Glomerular visceral epithelial cell (primary cell): ENCODE results near the gene DNAJC5G.
A peak's percentile ranks its signal among the peaks of the same experiment; 100 is the strongest.
"Not testable (repeated sequence)": the region's sequence is repeated elsewhere in the genome, so short reads cannot be mapped to it uniquely, and the experiment has no call there.

Experiments
- DNase-seq: peaks from one replicate; pipeline ENCODE4 v3.0.0-alpha.2; 2016; ENCODE audit errors: extremely low spot score

The DNAJC5G gene

DNA sequence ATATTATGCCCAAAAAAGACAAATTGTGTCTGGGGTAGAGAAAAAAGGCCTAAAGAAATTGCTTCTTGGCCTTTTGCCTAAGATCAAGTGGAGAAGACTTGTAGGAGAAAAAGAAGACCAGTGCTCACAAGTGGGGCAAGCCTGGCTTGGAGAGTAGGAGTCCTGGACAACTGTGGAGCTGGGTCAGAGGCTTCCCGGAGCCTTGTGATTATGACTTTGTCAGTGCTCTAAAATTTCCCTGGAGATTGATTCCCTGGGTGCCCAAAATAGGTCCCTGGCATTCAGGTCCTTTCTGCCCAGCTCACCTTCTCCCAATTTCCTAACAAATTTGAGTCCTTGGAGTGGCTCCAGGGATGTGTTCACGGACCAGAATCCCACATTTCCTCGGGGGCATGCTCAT lies 6.2 kb downstream of the DNAJC5G start:
- no peak for DNase-seq

DNA sequence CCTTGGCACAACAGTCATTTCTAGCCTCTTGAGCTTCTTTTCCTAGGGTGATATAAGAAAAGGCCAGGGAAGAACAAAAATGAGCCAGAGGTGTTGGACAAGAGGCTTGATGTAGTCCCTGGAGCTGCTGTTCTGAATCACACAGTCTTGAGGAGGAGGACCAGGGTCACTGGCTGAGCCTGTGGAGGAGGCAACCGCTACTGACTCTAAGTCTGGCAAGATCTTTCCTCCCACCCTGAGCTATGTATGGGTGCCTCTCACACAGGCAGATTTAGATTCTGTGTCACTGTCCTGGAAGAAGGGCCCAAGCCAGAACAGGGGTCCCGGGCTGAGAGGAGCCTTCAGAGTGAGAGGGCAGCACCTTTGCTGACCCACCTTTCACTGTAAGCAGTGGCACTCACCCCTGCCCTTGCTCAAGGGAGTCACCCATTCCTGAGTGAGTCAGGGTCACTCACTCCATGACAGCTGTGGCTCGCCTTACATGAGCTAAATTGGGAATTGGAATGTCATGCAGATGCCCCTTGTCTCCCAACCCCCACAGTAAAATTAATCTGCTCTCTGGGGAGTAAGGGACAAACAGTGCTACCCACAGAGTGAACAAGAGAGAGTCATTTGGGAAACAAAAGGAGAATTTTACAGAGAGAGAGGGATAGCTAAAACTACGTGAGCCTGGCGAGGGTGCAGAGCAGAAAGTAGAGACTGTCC lies 6.8 kb downstream of the DNAJC5G start, which contains the start of gene TRIM54:
Gene TRIM54 (plus strand): TSS at position 575 of the 705 bp plus-strand sequence. CDS start 303 bp downstream, outside the sequence.
- DNase-seq, result no peak

DNA sequence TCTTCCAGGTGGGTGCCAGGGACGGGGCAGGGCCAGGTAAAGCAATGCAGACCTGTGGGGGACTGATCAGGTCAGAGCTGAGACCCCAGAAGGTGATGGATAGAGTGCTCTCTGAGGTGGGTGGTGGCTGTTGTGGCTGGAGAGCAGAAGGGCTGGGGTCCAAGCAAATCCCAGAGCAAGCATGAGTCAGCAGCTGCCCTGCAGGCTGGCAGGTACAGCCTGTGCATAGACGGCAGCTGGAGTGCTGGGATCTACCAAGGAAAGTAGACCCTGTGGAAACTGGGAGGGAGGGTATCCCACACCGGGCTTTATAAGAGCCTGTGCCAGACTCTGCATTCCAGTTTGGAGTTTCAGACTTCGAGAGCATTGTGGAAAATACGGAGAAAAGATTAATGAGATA lies 7.7 kb downstream of the DNAJC5G start:
- no peak for DNase-seq

DNA sequence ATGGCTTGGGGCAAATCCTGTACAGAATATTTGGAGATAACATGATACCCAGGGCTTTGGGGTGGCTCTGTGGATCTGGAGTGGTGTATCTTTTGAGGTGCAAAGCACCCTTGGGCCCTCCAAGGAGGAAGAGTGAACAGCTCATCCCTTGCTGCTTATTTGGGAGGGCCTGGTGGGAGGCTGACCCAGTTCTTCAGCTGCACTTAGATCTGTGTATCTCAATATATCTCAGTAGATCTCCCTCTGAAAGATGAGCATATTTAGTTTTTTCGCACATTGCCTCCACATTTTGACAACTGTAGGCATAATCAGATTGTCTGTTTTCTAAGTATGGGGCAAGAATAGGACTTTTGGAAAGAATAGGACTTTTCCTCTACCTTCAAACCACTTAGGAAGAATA lies 9.8 kb downstream of the DNAJC5G start:
- DNase-seq, result no peak

DNA sequence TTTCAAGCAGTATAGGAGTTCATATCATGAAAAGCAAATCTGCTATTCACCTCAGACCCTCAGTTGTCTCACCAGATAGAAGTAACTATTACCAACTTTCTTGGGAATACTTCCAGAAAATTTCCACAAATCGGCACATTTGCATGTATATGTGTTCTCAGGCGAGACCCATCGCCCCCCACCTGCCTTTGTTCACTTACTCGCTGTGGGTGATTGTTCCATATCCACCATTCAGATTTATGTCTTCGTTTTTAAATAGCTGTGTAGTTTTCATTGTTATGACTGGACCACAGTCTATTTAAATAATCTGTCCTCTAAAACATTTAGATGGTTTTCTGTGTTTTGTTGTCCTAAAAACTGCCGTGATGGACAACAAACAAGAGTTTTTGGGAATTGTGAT lies 10.2 kb downstream of the DNAJC5G start:
- DNase-seq, result no peak

DNA sequence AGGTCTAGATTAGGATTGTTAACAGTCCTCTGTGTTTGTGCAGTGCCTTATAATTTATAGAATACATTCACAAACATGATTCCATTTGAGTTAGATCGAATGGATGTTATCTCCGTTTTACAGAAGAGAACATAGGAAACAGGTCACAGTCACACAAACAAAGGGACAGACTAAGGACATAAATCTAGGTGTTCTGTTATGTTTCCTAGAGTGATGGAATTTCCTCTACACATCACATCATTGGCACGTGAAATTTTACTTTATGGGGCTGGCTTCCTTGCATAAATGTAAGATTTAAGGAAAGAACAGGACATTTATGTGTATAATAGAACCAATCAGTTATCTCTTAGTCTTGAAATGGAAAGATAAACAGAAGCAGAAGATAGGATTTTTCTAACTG lies 13.4 kb downstream of the DNAJC5G start:
- no peak for DNase-seq

DNA sequence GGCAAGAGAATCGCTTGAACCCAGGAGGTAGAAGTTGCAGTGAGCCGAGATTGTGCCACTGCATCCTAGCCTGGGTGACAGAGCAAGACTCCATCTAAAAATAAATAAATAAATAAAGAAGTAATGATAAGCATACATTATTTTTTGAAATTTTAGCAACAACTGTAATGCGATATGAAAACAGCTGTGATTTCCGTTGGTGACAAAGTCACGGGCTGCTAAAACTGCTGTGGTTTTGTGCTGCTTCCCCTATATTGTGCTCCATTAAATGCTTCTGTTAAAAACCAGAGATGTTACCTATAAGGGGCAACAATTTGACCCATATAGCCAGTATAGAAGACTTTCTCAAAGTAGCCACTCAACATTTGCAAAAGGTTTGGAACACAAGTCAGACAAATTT lies 15.3 kb downstream of the DNAJC5G start:
- no peak for DNase-seq

DNA sequence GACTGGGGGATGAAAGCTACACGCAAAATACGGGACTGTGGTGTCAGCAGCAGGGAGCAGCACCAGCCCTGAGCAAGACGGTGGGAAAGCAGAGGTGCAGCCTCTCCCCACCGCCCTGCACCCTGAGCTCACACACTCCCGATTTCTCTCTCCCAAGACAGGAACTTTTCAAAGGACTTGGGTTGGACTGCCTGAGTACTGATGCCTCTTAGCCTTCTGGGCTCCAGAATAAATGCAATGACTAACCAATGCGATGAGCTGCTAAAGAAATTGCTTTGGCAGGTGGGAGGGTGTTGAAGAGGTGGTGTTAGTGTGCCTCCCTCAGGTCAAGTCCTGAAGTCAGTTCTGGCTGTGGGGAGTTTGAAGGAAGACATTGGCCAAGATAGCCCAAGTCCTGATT lies 16.6 kb downstream of the DNAJC5G start:
- no peak for DNase-seq

DNA sequence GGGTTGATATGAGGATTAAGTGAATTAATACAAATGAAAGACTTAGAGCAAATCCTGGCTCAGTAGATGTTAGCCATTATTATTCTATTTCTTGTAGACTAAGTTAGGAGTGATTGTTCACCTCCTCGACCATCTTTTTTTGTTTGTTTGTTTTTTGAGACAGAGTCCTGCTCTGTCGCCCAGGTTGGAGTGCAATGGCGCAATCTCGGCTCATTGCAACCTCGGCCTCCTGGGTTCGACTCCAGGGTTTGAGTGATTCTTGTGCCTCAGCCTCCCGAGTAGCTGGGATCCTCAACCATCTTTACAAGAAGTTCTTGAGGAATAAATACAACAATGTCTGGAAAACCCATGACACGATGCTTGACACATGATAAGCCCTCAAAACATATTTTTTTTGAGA lies 19.7 kb downstream of the DNAJC5G start:
- DNase-seq, result no peak

DNA sequence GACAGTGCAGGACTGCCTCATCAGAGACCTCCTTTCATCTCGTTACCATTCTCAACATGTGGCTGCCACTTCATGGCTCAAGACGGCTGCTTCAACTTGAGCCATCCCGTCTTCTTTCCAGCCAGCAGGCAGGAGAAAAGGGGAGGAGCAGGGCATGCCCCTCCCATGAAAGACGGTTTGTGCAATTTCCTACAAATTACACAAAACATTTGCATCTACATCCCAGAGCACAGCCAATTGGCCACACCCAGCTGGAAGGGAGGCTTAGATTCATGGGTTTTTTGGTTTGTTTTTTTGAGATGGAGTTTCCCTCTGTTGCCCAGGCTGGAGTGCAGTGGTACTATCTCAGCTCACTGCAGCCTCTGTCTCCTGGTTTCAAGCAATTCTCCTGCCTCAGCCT lies 21.2 kb downstream of the DNAJC5G start:
- no peak for DNase-seq

DNA sequence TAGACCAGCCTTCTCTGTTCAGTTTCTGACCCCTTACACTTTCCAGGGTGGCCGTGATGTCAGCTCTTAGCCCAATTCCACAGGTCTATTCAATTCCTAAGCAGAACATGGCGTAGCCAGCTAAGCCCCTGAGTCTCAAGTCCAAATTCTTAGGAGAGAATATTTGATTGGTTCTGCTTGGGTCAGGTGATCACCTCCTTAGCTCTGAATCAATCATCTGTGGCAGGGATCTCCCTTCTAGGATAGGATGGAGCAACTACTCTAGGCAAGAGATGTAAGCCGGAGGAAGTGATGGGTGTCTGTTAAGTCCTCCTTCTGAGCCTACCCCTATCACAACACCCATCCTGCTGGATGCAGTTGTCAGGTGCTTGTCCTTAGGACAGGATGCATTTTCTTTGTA lies 22.0 kb downstream of the DNAJC5G start:
- no peak for DNase-seq

DNA sequence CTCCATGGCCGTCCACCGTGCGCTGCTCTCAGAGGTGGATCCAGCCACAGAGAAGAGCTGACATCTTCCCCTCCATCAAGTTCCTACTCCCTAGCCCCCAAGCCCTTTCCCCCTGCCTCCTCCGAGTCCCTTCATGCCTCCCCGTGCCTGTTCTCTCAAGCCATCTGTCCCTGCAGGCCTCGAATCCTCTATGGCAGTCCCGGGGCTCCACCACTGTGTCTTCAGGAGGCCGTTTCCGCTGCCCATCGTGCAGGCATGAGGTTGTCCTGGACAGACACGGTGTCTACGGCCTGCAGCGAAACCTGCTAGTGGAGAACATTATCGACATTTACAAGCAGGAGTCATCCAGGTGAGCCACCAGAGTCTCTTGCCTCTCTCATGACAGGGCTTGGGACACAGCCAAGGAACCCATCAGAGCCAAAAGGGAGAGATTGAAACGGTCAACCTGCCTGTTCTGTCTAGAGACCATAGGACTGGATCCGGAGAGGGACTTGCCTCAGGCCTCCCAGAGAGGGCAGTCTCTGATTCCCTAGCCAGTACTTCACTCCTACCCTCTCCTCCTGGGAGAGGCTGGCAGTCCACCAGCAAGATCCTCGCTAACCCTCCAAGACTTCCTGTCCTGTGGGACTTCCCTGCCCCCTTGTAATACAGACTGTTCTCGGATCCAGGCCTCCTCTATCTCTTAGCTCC lies 23.3 kb downstream of the DNAJC5G start:
- no peak for DNase-seq

DNA sequence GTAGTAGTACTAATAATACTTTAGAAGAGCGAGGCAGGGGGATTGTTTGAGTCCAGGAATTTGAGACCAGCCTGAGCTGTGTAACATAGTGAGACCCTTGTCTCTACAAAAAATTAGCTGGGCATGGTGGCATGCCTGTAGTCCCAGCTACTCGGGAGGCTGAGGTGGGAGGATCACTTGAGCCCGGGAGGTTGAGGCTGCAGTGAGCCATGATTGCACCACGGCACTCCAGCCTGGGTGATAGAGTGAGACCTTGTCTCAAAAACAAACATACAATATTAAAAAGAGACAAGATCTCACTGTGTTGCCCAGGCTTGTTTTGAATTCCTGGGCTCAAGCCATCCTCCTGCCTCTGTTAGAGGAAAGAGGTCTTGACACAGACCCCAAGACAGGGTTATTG lies 25.4 kb downstream of the DNAJC5G start:
- DNase-seq, result not testable (repeated sequence)

DNA sequence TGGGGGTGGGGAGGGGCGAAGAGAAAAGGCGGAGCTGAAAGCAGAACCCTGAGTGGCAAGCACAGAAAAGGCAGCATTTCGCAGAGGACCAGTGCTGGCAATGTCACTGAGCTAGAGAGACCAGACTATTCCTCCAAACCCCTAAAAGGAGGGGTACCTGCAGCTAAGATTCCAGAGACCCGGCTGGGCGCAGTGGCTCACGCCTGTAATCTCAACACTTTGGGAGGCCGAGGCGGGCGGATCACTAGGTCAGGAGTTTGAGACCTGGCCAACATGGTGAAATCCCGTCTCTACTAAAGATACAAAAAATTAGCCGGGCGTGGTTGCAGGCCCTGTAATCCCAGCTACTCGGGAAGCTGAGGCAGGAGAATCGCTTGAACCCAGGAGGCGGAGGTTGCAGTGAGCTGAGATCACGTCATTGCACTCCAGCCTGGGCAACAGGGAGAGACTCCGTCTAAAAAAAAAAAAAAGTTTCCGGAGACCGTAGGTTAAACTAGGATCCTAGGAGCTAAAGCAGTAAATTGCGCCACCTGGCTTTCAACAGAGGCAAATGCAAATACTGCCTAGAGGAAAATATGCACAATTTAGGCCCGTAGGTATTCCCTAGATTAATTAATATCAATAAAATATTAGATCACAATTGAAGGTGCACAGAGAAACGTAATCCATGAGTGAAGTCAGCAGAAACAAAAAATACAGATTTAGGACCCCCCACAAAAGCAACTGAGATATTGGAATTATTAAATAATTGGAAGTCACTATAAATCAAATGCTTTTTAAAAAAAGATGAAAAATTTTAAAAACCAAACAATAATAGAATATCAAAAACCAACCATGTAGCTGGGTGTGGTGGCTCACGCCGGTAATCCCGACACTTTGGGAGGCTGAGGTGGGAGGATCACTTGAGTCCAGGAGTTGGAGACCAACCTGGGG lies 28.1 kb downstream of the DNAJC5G start:
- peak; percentile 54 for DNase-seq

DNA sequence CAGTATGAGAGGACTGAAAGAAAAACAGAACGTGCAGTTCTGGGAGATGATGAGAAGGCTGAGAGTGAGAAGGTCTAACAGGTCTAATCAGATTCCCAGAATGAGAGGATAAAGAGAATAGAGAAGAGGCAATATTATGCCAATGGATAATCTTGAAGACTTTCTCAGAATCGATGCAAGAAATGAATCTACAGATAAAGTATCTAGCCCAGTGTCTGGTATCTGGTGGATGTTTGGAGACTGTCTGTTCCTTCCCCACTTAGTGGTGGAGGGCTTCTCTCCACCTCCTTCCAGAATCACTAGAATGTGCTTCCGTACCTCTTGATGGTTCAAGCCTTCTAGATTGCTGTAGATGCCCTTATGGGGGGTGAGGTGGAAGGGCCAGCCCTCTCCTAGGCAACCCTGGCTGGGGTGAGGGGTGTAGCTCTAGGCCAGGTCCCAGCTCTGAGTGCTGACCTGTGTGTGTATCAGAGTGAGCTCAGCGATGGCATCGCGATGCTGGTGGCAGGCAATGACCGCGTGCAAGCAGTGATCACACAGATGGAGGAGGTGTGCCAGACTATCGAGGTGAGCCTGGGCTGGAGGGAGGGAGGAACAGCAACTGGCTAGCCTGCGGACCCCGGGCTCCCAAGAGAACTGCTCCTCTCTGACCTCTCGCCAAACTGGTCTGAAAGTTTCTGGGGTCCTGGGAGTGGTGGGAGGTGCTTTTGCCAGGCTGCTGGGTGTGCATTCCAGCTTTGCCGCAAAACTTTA lies 29.4 kb downstream of the DNAJC5G start:
- DNase-seq, result no peak

DNA sequence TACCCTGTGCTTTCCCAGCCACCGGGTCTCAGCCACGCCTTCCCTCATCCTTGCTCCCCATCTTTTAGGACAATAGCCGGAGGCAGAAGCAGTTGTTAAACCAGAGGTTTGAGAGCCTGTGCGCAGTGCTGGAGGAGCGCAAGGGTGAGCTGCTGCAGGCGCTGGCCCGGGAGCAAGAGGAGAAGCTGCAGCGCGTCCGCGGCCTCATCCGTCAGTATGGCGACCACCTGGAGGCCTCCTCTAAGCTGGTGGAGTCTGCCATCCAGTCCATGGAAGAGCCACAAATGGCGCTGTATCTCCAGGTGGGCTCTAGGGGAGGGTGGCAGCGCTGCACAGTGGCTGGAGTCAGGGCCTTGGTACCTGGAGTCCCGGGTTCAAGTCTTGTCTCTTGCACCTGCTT lies 30.3 kb downstream of the DNAJC5G start:
- no peak for DNase-seq

DNA sequence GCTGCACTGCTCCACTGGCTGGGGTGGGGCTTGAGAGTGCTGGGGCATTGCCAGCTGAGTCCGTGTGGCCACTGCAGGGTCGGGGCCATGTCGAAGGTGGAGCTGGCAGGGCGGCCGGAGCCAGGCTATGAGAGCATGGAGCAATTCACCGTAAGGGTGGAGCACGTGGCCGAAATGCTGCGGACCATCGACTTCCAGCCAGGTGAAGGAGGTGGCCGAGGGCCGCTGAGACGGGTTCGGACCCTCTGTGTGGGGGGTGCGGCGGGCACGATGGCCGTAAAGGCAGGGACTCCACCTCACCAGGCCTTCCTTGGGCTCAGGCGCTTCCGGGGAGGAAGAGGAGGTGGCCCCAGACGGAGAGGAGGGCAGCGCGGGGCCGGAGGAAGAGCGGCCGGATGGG lies 30.9 kb downstream of the DNAJC5G start:
- no peak for DNase-seq

DNA sequence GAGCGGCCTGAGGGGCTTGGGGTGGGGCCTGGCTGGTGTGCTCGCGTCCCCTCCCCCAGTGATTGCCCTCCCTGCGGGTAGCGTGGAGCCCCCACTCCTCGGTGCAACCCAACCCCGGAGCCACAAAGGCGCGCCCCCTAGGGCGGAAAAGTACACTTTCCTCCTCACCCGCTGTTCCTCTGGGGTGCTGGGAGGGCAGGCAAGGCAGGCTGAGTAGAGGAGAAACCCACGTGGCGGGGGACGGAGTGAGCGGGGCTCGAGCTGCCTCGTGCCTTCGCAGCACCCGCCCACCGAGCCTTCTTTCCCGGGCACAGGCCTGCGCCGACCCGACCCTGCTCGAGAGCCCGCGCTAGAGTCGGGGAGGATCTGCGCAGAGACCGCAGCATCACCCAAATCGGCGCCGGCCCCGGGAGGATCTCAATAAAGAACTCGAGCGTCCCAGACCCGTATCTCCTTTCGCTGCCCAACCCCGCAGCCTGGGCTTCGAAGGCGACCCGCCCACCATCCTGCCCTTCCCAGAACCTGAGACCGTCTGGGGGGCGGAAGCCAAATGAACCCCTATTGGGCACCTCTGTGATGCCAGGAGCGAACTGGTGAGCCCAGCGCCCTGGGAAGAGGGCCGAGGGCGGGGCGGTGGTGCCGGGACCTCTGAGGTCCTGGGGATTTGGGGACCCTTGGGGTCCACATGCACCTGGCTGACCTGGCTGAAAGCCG lies 31.5 kb downstream of the DNAJC5G start:
- DNase-seq, result no peak

DNA sequence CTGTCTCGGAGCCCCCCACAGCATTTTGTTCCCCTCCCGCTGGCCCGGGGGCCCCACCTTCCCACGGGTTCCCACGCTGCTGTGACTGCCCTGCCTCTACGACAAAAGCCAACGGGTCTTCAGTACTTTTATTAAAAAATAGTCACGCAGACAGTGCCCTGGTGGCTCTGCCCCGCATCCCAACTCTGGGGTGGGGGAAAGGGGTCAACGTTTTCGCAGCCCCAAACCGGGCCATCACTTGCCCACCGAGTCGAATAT lies 32.0 kb downstream of the DNAJC5G start:
- no peak for DNase-seq

DNA sequence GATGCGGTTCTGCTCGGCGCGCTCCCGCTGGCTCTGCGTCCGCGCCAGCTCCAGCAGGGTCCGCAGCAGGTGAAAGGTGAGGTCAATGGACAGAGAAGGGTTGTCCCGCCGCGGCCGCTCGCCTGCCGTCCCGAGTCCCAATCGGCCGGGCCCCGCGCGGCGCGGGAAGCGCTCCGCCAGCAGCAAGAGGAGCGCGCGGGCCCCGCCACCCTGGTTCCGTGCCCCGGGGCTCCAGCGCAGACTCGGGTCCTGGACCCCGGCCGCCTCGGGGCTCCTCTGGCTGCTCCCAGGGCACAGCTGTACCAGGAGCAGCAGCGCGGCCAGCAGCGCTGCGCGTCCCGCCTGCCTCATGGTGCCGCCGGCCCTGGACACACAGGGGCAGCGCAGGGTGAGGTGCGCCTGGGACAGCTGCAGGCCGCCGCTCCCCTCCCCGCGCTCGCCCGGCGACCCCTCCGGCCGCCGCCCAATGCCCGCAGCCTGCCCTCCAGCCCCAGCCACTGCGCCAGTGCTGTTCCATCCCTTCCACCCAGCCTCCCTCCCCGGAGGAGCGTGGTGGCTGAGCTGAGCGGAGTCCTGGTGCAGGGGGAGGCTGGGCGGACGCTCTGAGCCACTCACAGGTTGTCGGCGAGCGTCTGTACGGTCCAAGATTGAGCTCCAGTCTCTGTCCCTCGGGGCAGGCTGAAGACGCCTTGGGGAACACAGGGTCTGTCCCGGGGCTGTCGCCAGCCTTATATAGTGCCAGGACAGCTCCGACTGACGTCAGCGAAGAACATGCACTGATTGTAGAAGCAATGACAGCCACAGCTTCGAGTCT lies 32.5 kb downstream of the DNAJC5G start:
- DNase-seq, result no peak
